Heart right ventricle (tissue), 16 donors: ENCODE measurements around the gene SARS2. TPM values are rescaled to one million over a fixed set of nuclear protein-coding genes. Genes with fewer than 3 reads are reported as not detected.

Experiments used
- ATAC-seq, 8 donors: fragments of 200-7000 bp; cut with Tn5 transposase; one replicate each; pipeline ENCODE4 v1.9.1; 2020; ENCODE audit warnings: mild to moderate bottlenecking in 8 of 8, moderate library complexity in 8 of 8, moderate number of reproducible peaks in 1 of 8
- DNase-seq, 2 donors: peaks; one replicate each; pipeline ENCODE4 v3.0.0-alpha.2; 2020
- H3K27ac ChIP-seq, 10 donors: fragments of 200-600 bp; sonication (generic) in 2 of 10; one replicate each; pipeline versions ENCODE4 v1.5.0 to v1.8.0; 2020 to 2022; ENCODE audit warnings: mild to moderate bottlenecking in 3 of 10
- H3K27me3 ChIP-seq, 7 donors: fragments of 200-600 bp; one replicate each; pipeline ENCODE4 v1.8.0; 2021 to 2022; ENCODE audit warnings: mild to moderate bottlenecking in 2 of 7
- H3K36me3 ChIP-seq, 9 donors: fragments of 200-600 bp; sonication (generic) in 1 of 9; one replicate each; pipeline versions ENCODE4 v1.5.0 to v1.8.0; 2020 to 2022; ENCODE audit warnings: mild to moderate bottlenecking in 2 of 9
- H3K4me1 ChIP-seq, 9 donors: fragments of 200-600 bp; sonication (generic) in 1 of 9; one replicate each; pipeline versions ENCODE4 v1.5.0 to v1.8.0; 2020 to 2022; ENCODE audit warnings: mild to moderate bottlenecking in 4 of 9
- H3K4me3 ChIP-seq, 10 donors: fragments of 200-600 bp; sonication (generic) in 2 of 10; one replicate each; pipeline versions ENCODE4 v1.5.0 to v1.8.0; 2020 to 2022; ENCODE audit warnings: mild to moderate bottlenecking in 7 of 10, moderate library complexity in 2 of 10
- H3K9me3 ChIP-seq, 11 donors: fragments of 200-600 bp in 10 of 11; sonication (generic) in 2 of 11; one replicate each; pipeline versions ENCODE4 v1.5.0 to v1.8.0; 2013 to 2022; ENCODE audit warnings: mild to moderate bottlenecking in 2 of 11, control low read depth in 1 of 11, moderate library complexity in 1 of 11
- CTCF ChIP-seq, 9 donors: fragments of 200-600 bp; sonication (generic) in 2 of 9; IDR thresholded peaks; one replicate each; pipeline versions ENCODE4 v1.5.0 to v1.8.0; 2021 to 2022; ENCODE audit warnings: antibody characterized with exemption in 9 of 9, mild to moderate bottlenecking in 5 of 9, moderate library complexity in 1 of 9
- WGBS, 2 donors: extraction: QIAGEN DNeasy Blood & Tissue Kit; methylation state at CpG; one replicate each; pipeline ENCODE4 v1.1.7; 2013; ENCODE audit warnings: inconsistent platforms in 1 of 2; 5-methylcytosine and 5-hydroxymethylcytosine counted together
- intact Hi-C, 10 donors: fragments of 100-400 bp; cut with DNase I; formaldehyde crosslinking; loops; one replicate each; pipeline versions ENCODE4 v1.11.1 to v1.14.2; 2022
- long read RNA-seq, 3 donors: library from polyadenylated mRNA; unstranded; transcript quantifications; one replicate each; pipeline ENCODE4 v2.0.0, GENCODE V29; 2020 to 2021
- polyA plus RNA-seq, 2 donors: library from polyadenylated mRNA; stranded (reverse); fragments of 200-250 nt; gene quantifications; one replicate each; pipeline ENCODE4 v1.2.3, GENCODE V29; 2013
- total RNA-seq, 10 donors: library from RNA; stranded (reverse); fragmentation: NEBNext Ultra II Directional in 3 of 10; extraction: Animal tissue kit (Norgen Biotek cat#: 25700) in 3 of 10; gene quantifications; one replicate each; pipeline versions ENCODE4 v1.2.1 to v1.2.4, GENCODE V29; 2021 to 2023
- donor health status: Arrhythmogenic right ventricular cardiomyopathy.
- donor health status: ischemic (EF 13 %, LVEDD 7.1; RV severe dilation, severe dysfunction).
- donor health status: healthy with polysubstance abuse.
- donor health status: DM: no; HTN: yes; CAD: no.
- donor health status: DM: no; HTN: no; CAD: no.
- donor health status: ischemic (EF 25% LVEDD 6.9; RV normal size, moderate dysfunction).
- donor health status: ischemic (EF 25% LVEDD 5.7; RV mildly dilated, moderate dysfunction).
- donor health status: healthy.
- donor health status: DM: yes; HTN: yes; CAD: no.
- donor health status: Ischemic cardiomyopathy.
- donor health status: ischemic (EF 35%, LVEDD 5.7; RV mildly dilated, moderate dysfunction).
- donor health status: nonischemic (EF 11% LVEDD 7.7; RV severe dilation, severe dysfunction).
- donor health status: DM: yes; HTN: yes; CAD: no.
- donor health status: PGD.
- donor health status: ischemic (EF 29% LVEDD 5.4; RV normal size, mild dysfunction).
- donor health status: nonischemic (EF 23%, LVEDD 6.1; RV moderate dilation, normal function).

Gene SARS2
- total RNA-seq (10 to 100 TPM; 14.7 to 21.9 (median 18.9) TPM), polyA plus RNA-seq (10 to 100 TPM; 10.4 to 51.9 TPM)
- long read RNA-seq, donor 1, transcript SARS2-201 (16 exons, 2,057 nt), result major isoform, 21 of 33 reads
- long read RNA-seq, donor 1, partial matches to known transcripts, result 5 of 33 reads
- long read RNA-seq, donor 1, other reads (novel, unspliced or antisense), result 6 of 33 reads
- long read RNA-seq, donor 2, transcript SARS2-201 (16 exons, 2,057 nt), result major isoform, 21 of 33 reads
- long read RNA-seq, donor 2, partial matches to known transcripts, result 3 of 33 reads
- long read RNA-seq, donor 2, other reads (novel, unspliced or antisense), result 9 of 33 reads
- long read RNA-seq, donor 3, transcript SARS2-201 (16 exons, 2,057 nt), result major isoform, 67 of 83 reads
- long read RNA-seq, donor 3, partial matches to known transcripts, result 1 of 83 reads
- long read RNA-seq, donor 3, other reads (novel, unspliced or antisense), result 13 of 83 reads

- Histone ChIP-seq H3K27ac (peak within 1 kb of the TSS; percentile 74 to 94 (median 88)), H3K9me3 (peaks cover 0 to 7% (median 0%) of the 10 kb centered on the region in 11 donors), H3K27me3 (no peaks in the 10 kb centered on the region), H3K4me3 (peak within 1 kb of the TSS; percentile 64 to 93 (median 74)), H3K36me3 (peaks cover 0 to 34% (median 5%) of the 10 kb centered on the region in 9 donors), H3K4me1 (peaks cover 9 to 45% (median 30%) of the 10 kb centered on the region in 9 donors)
- intact Hi-C loops, result loop anchor here in 7 of 10 donors (1.0 to 10.0 kb wide), 14 partner anchors 81 to 535 kb away; partner anchors contain the start of genes FAM98C (in 4 of the 7), ACTN4 (in 2 of the 7), EIF3K (in 1 of the 7) and HNRNPL (in 1 of the 7)
- ATAC-seq (peak; percentile 87 to 95 (median 90)), DNase-seq (peak; percentile 91 to 93)
- WGBS, 2 donors, result 3 to 4% methylated on average over 49 of the region's 49 CpGs
- TF ChIP-seq CTCF (IDR thresholded peaks at IDR 0.05), result peak; percentile 99 to 100 (median 100)
Measured at GRCh38 chr19:38929929-38930775, at the start of gene SARS2. SARS2 (minus strand) TSS chr19:38930763; CDS start chr19:38930736, 27 bp downstream.

- Histone ChIP-seq H3K4me1 (peaks cover 0 to 12% (median 5%) of the 10 kb centered on the region in 9 donors), H3K4me3 (no peak overlapping the region), H3K27ac (no peak overlapping the region), H3K36me3 (no peaks in the 10 kb centered on the region), H3K9me3 (peaks cover 0 to 16% (median 0%) of the 10 kb centered on the region in 11 donors), H3K27me3 (peaks cover 0 to 33% (median 23%) of the 10 kb centered on the region in 7 donors)
- TF ChIP-seq CTCF (IDR thresholded peaks at IDR 0.05), result no peak
- DNase-seq (no peak), ATAC-seq (no peak)
- 66 to 73% methylated on average over 5 of the region's 5 CpGs for WGBS, 2 donors
- intact Hi-C loops, result loop anchor here in 2 of 10 donors (10.0 kb wide), 2 partner anchors 345 to 355 kb away; partner anchors contain the start of genes GMFG (in 1 of the 2) and LRFN1 (in 1 of the 2)
Measured at GRCh38 chr19:38979812-38980211, 49.2 kb upstream of the SARS2 start.

- intact Hi-C loops, result loop anchor here in 2 of 10 donors (10.0 kb wide), 2 partner anchors 346 to 356 kb away; partner anchors contain the start of genes GMFG (in 1 of the 2) and LRFN1 (in 1 of the 2)
- no peak for ATAC-seq
Measured at GRCh38 chr19:38978326-38978689, 47.7 kb upstream of the SARS2 start.

More at GRCh38 chr19:38978326-38978689, 47.7 kb upstream of the SARS2 start:
- no peak for DNase-seq
- Histone ChIP-seq H3K36me3 (no peaks in the 10 kb centered on the region), H3K27ac (no peak overlapping the region), H3K9me3 (peaks cover 0 to 15% (median 0%) of the 10 kb centered on the region in 11 donors), H3K4me3 (no peak overlapping the region), H3K4me1 (peaks cover 0 to 17% (median 5%) of the 10 kb centered on the region in 9 donors), H3K27me3 (peaks cover 0 to 29% (median 24%) of the 10 kb centered on the region in 7 donors)
- 78 to 80% methylated on average over 3 of the region's 3 CpGs for WGBS, 2 donors
- no peak for TF ChIP-seq CTCF (IDR thresholded peaks at IDR 0.05)
